Muscle layer of colon (tissue), 2 donors: ENCODE data around the gene SUPT5H.

Source experiments
- H3K27ac ChIP-seq: one replicate; pipeline ENCODE4 v1.7.0; 2013; ENCODE audit warnings: low read depth, mild to moderate bottlenecking, low read length, moderate library complexity
- H3K27me3 ChIP-seq, 2 donors: one replicate each; pipeline ENCODE4 v1.7.0; 2013; ENCODE audit warnings: low read length in 2 of 2, mild to moderate bottlenecking in 2 of 2; ENCODE audit not compliant: insufficient read depth in 2 of 2, control insufficient read depth in 1 of 2
- H3K36me3 ChIP-seq: one replicate; pipeline ENCODE4 v1.7.0; 2013; ENCODE audit warnings: mild to moderate bottlenecking, low read length; ENCODE audit not compliant: insufficient read depth
- H3K4me1 ChIP-seq: one replicate; pipeline ENCODE4 v1.7.0; 2013; ENCODE audit warnings: mild to moderate bottlenecking, low read length; ENCODE audit not compliant: insufficient read depth
- H3K4me3 ChIP-seq, 2 donors: one replicate each; pipeline ENCODE4 v1.7.0; 2013; ENCODE audit warnings: low read length in 2 of 2, low read depth in 1 of 2, mild to moderate bottlenecking in 1 of 2, moderate library complexity in 1 of 2
- H3K9ac ChIP-seq: one replicate; pipeline ENCODE4 v1.7.0; 2013; ENCODE audit warnings: low read length
- H3K9me3 ChIP-seq: one replicate; pipeline ENCODE4 v1.7.0; 2013; ENCODE audit warnings: mild to moderate bottlenecking, low read length
- donor health status: abdominal sarcoma.
- donor health status: Adenocarcinoma of cecum.

Gene SUPT5H

DNA sequence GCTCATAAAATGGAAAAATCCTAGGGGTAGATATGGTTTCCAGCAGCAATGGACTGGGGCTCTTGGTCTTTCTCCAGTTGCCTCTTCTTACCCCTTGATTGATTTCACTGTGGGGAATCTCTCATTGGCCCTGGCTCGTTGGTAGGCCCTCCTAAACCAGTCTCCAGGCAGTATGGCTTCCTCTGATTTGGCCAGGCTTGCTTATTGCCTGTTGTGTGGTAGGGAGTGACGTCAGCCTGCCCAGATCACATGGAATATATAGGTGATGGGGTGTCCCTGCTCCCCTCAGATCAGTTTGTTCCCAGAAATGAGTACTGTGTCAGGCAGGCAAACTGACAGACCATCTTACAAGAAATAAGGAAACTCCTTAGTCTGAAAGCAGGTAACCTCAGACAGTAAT is 63.9 kb downstream of the SUPT5H start:
- Histone ChIP-seq H3K9me3 (no peaks in the 10 kb centered on the region), H3K36me3 (no peaks in the 10 kb centered on the region), H3K4me3 (no peak overlapping the region), H3K9ac (no peak overlapping the region), H3K4me1 (no peaks in the 10 kb centered on the region), H3K27ac (no peak overlapping the region), H3K27me3 (peaks cover 29 to 54% of the 10 kb centered on the region in 2 donors)

DNA sequence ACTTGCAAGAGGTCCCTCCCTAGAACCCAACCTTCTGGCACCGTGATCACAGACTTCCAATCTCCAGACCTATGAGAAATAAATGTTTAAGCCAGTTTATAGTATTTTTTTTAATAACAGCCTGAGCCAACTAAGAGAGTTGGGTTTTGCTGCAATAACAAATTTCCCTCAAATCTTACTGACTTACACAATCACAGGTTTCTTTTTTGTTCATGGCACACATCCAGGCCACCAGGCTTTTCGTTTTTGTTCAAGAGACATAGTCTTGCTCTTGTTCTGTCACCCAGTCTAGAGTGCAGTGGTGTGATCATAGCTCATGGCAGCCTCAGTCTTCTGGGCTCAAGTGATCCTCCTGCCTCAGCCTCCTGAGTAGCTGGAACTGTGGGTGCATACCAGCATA is 67.6 kb downstream of the SUPT5H start:
- Histone ChIP-seq H3K4me1 (peaks cover 11% of the 10 kb centered on the region), H3K9ac (no peak overlapping the region), H3K4me3 (no peak overlapping the region), H3K27ac (no peak overlapping the region), H3K9me3 (no peaks in the 10 kb centered on the region), H3K36me3 (no peaks in the 10 kb centered on the region), H3K27me3 (peaks cover 34 to 40% of the 10 kb centered on the region in 2 donors)

DNA sequence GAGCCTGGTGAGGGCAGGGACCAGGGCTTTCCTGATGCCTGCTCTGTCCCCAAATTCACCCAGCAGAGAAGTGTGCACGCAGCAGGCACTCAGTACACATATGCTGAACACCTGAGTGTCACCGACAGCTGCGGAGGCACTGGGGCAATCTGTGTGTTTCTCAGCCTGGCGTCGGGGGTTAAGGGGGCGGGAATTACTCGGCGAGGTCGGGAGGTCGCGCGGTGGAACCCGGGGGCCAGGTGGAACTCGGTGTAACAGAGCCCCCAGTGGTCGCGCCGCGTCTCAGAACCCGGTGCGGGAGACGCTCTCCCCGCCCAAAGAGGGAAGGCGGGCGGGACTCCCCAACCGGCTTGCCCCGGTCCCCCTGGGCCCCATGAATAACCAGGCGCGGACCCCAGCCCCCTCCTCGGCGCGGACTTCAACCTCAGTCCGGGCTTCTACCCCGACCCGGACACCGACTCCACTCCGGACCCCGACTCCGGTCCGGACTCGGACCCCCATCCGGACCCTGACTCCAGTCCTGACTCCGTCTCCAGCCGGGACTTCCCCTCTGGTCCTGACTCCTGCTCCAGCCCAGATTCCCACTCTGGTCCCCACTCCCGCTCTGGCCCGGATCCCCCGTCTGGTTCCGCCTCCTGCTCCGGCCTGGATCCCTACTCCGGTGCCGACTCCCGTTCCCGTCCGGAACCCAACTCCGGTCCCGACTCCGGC is 69.6 kb downstream of the SUPT5H start, which contains the start of gene SELENOV:
Gene SELENOV (plus strand): TSS at position 300 of the 711 bp plus-strand sequence. CDS start 74 bp downstream, at position 374.
- Histone ChIP-seq H3K36me3 (no peaks in the 10 kb centered on the region), H3K9me3 (no peaks in the 10 kb centered on the region), H3K9ac (no peak within 1 kb of the TSS), H3K27ac (no peak within 1 kb of the TSS), H3K4me3 (peak within 1 kb of the TSS; percentile 27 to 36), H3K4me1 (peaks cover 11% of the 10 kb centered on the region), H3K27me3 (peaks cover 32 to 34% of the 10 kb centered on the region in 2 donors)

DNA sequence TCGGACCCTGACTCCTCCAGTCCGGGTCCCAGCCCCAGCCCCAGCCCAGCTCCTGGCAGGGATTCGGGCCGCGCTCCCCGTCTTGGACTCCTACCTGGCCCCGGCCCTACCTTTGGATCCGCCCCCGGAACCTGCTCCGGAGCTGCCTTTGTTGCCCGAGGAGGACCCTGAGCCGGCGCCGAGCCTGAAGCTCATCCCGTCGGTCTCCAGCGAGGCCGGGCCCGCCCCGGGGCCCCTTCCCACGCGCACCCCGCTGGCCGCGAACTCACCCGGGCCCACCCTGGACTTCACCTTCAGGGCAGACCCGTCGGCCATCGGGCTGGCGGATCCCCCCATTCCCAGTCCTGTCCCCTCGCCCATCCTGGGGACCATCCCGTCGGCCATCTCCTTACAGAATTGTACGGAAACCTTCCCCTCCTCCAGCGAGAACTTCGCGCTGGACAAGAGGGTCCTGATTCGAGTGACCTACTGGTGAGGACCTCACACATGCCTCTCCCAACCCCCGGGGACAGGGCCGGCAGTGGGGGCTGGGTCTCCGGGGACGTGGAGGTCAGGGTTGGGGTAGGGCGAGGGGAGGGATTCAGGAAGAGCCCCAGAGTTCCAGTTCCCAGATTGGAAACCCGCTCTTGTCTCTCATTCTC is 70.3 kb downstream of the SUPT5H start:
- no peak overlapping the region for H3K9ac ChIP-seq
- no peaks in the 10 kb centered on the region for H3K36me3 ChIP-seq
- peaks cover 11% of the 10 kb centered on the region for H3K4me1 ChIP-seq
- peak overlapping the region; percentile 27 to 36 for H3K4me3 ChIP-seq
- no peak overlapping the region for H3K27ac ChIP-seq
- H3K27me3 ChIP-seq = peaks cover 32 to 34% of the 10 kb centered on the region in 2 donors
- H3K9me3 ChIP-seq = no peaks in the 10 kb centered on the region

DNA sequence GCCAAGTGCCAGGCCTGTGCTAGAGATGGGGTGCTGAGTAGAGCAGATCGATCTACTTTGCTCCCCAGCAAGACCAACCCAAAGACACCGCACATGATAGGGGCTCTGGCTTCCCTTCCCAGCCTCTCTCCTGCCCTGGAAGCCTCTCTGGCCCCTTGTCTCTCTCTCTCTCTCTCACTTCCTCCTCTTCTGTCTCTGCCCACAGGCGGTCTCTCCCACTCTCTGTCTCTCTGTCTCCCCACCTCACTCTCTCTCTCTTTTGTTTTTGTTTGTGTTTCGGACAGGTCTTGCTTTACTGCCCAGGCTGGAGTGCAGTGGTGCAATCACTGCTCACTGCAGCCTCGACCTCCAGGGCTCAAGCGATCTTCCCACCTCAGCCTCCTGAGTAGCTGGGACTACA is 70.9 kb downstream of the SUPT5H start:
- Histone ChIP-seq H3K9ac (no peak overlapping the region), H3K27me3 (peaks cover 32 to 34% of the 10 kb centered on the region in 2 donors), H3K9me3 (no peaks in the 10 kb centered on the region), H3K4me3 (peak overlapping the region in 1 of 2 donors; percentile 27), H3K27ac (no peak overlapping the region), H3K36me3 (no peaks in the 10 kb centered on the region), H3K4me1 (peaks cover 11% of the 10 kb centered on the region)

DNA sequence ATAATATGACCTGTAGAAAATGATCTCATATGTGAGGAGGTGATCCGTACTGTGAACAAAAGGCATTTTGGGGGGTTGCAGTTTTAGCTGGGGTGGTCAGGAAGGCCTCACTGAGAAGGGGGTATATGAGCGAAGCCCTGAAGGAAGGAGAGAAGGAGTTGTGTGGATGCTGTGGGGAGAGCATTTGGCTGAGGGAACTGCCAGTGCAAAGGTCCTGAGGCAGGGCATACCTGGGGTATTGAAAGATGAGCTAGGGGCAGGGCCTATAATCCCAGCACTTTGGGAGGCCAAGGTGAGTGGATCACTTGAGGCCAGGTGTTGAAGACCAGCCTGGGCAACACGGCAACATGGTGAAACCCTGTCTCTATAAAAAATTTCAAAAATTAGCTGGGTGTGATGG is 72.0 kb downstream of the SUPT5H start:
- Histone ChIP-seq H3K27me3 (peaks cover 32 to 34% of the 10 kb centered on the region in 2 donors), H3K4me1 (peaks cover 11% of the 10 kb centered on the region), H3K36me3 (no peaks in the 10 kb centered on the region), H3K4me3 (no peak overlapping the region), H3K27ac (no peak overlapping the region), H3K9me3 (no peaks in the 10 kb centered on the region), H3K9ac (no peak overlapping the region)

DNA sequence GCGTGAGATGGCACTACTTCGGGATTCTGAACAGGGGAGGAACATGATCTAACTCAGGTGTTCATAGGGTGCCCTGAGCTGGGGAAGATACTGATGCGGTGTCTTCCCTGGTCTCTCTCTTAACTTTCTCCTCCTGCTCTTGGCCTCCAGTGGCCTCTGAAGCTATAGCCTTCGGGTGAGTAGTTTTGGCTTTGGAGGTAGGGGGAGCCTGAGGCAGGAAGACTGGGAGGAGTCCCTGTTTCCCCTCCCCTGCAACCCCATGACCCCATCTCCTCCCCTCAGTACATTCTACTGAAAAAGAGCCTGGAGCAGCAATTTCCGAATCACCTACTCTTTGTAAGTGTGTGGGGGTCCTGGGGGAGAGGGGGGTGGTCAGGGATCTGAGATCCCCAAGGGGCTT is 73.1 kb downstream of the SUPT5H start:
- Histone ChIP-seq H3K4me1 (peaks cover 11% of the 10 kb centered on the region), H3K9me3 (no peaks in the 10 kb centered on the region), H3K9ac (no peak overlapping the region), H3K27ac (no peak overlapping the region), H3K36me3 (no peaks in the 10 kb centered on the region), H3K4me3 (no peak overlapping the region), H3K27me3 (peaks cover 28 to 32% of the 10 kb centered on the region in 2 donors)

DNA sequence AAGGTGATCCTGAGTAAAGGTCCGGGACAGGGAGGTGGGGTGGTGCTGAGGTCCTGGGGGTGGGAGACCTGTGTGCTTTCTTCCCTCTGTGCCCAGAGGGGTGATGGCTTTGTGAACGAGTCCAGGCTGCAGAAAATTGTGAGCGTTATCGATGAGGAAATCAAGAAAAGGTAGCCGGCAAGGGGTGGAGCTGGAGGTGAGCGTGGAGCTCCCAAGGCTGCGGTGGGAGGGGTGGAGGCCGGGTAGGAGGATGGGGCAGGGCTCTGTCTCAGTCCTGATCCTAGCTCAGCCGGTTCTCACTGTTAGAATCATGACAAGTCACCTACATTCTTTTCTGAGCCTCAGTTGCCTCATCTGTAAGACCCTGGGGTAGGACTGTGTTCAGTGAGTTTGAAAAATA is 73.6 kb downstream of the SUPT5H start:
- Histone ChIP-seq H3K4me3 (no peak overlapping the region), H3K4me1 (peaks cover 11% of the 10 kb centered on the region), H3K36me3 (no peaks in the 10 kb centered on the region), H3K27ac (no peak overlapping the region), H3K9ac (no peak overlapping the region), H3K9me3 (no peaks in the 10 kb centered on the region), H3K27me3 (peaks cover 26 to 28% of the 10 kb centered on the region in 2 donors)

DNA sequence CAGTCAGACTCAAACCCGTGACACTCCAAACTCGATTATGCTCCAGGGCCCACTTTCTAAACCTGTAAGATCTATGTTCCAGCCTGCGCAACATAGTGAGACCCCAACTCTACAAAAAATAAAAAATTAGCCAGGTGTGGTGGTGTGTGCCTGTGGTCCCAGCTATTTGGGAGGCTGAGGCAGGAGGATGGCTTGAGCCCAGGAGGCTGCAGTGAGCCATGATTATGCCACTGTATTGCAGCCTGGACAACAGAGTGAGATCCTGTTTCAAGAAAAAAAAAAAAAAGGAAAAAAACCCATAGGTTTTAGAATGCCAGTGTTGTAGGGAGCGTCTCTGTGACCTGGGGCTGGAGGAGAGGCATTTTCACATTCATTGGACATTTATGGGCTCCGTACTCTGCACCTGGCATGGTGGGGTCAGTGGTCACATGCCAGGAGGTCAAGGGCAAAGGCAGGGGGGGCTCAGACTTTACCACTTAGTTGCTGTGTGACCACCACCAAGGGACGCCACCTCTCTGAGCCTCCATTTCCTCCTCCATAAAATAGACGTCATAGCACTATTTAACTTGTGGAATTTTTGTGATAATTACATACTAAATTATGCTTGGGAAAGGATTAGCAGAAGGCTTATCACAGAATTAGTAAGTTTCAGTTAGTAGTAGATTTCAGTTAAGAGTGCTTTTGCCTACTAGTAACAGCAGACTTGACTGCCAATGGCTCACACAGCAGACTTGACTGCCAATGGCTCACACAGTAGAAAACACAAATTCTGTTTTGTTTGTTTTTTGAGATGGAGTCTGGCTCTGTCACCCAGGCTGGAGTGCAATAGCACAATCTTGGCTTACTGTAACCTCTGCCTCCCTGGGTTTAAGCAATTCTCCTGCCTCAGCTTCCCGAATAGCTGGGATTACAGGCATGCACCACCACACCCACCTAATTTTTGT is 75.4 kb downstream of the SUPT5H start:
- Histone ChIP-seq H3K4me3 (no peak overlapping the region), H3K4me1 (peaks cover 4% of the 10 kb centered on the region), H3K36me3 (no peaks in the 10 kb centered on the region), H3K9me3 (no peaks in the 10 kb centered on the region), H3K27me3 (peaks cover 7 to 12% of the 10 kb centered on the region in 2 donors), H3K27ac (no peak overlapping the region), H3K9ac (no peak overlapping the region)

DNA sequence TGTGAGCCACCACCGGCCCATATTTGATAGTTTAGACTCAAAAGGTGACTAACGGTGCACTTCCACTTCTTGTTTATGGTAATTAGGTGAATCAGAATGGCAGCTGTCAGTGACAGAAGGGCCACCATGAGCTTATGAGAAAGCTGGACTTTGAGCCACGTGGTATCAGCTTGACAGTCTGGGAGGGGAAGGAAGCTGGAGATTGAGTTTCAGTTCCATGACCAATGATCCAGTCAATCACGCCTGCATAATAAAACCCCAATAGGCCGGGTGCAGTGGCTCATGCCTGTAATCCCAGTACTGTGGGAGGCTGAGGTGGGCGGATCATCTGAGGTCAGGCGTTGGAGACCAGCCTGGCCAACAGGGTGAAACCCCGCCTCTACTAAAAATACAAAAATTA is 79.1 kb downstream of the SUPT5H start:
- H3K9ac ChIP-seq = no peak overlapping the region
- no peaks in the 10 kb centered on the region for H3K4me1 ChIP-seq
- no peak overlapping the region for H3K27ac ChIP-seq
- H3K27me3 ChIP-seq = no peaks in the 10 kb centered on the region
- no peaks in the 10 kb centered on the region for H3K9me3 ChIP-seq
- no peaks in the 10 kb centered on the region for H3K36me3 ChIP-seq
- H3K4me3 ChIP-seq = no peak overlapping the region

DNA sequence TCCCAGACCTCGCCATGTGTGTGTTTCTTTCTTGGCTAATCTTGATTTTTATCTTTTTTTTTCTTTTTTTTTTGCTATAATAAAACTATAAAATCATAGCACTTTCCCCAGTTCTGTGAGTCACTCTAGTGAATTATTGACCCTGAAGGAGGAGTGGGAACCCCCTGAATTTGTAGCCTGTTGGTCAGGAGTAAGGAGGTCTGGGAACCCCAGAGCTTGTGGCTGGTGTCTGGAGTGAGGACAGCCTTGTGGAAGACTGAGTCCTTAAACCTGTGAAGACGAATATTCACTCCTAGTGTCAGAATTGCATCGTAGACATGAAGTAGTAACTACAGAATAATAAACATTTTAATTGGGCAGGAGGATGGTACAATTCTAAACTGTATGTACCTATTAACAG is 79.8 kb downstream of the SUPT5H start:
- Histone ChIP-seq H3K4me3 (no peak overlapping the region), H3K27ac (no peak overlapping the region), H3K27me3 (no peaks in the 10 kb centered on the region), H3K9ac (no peak overlapping the region), H3K36me3 (no peaks in the 10 kb centered on the region), H3K9me3 (no peaks in the 10 kb centered on the region), H3K4me1 (no peaks in the 10 kb centered on the region)
